DND-41 (cell line): ENCODE results near the gene SCD5.

ENCODE experiments used
- ATAC-seq: fragments of 200-7000 bp; cut with Tn5 transposase; 3 replicates; pipeline ENCODE4 v1.9.1; 2021; ENCODE audit warnings: low read depth; ENCODE audit not compliant: insufficient read depth
- DNase-seq: peaks from one replicate; pipeline ENCODE4 v3.0.0-alpha.2; 2020
- H2AFZ ChIP-seq: 2 replicates; pipeline ENCODE4 v1.6.0; 2012; ENCODE audit warnings: low read depth, low read length
- H3K27ac ChIP-seq: 2 replicates; pipeline ENCODE4 v1.5.1; 2012; ENCODE audit warnings: low read length, inconsistent platforms
- H3K27me3 ChIP-seq: fragments of 200-600 bp; sonication (generic); 2 replicates; pipeline ENCODE4 v1.6.0; 2012; ENCODE audit warnings: low read length, mild to moderate bottlenecking, inconsistent platforms; ENCODE audit not compliant: insufficient read depth, poor library complexity
- H3K36me3 ChIP-seq: 2 replicates; pipeline ENCODE4 v1.5.1; 2012; ENCODE audit warnings: low read length, inconsistent platforms; ENCODE audit not compliant: insufficient read depth
- H3K4me1 ChIP-seq: 2 replicates; pipeline ENCODE4 v1.5.1; 2012; ENCODE audit warnings: mild to moderate bottlenecking, low read length; ENCODE audit not compliant: insufficient read depth
- H3K4me2 ChIP-seq: 2 replicates; pipeline ENCODE4 v1.6.0; 2012; ENCODE audit warnings: mild to moderate bottlenecking, moderate library complexity, low read length, inconsistent platforms; ENCODE audit not compliant: insufficient read depth
- H3K4me3 ChIP-seq, 2 experiments: fragments of 200-600 bp in 1 of 2; shearing (Covaris generic) in 1 of 2; 2 replicates each; pipeline ENCODE4 v1.5.1; 2012 to 2016; ENCODE audit warnings: inconsistent platforms in 2 of 2, low read length in 2 of 2, mild to moderate bottlenecking in 2 of 2, low read depth in 1 of 2, moderate library complexity in 1 of 2
- H3K79me2 ChIP-seq: 2 replicates; pipeline ENCODE4 v1.6.0; 2012; ENCODE audit warnings: low read length, inconsistent platforms; ENCODE audit not compliant: insufficient read depth
- H3K9ac ChIP-seq: 2 replicates; pipeline ENCODE4 v1.6.0; 2012; ENCODE audit warnings: low read depth, mild to moderate bottlenecking, inconsistent platforms, low read length, moderate library complexity
- H3K9me3 ChIP-seq: 2 replicates; pipeline ENCODE4 v1.5.1; 2012; ENCODE audit warnings: low read length, moderate library complexity, mild to moderate bottlenecking, inconsistent platforms; ENCODE audit not compliant: insufficient read depth, severe bottlenecking
- H4K20me1 ChIP-seq: 2 replicates; pipeline ENCODE4 v1.6.0; 2012; ENCODE audit warnings: low read length; ENCODE audit not compliant: insufficient read depth
- EZH2 ChIP-seq: IDR thresholded peaks from 3 replicates; pipeline ENCODE4 v1.6.1; 2012; ENCODE audit warnings: borderline replicate concordance, low read depth, mild to moderate bottlenecking, moderate library complexity, low read length, inconsistent platforms; ENCODE audit not compliant: severe bottlenecking
- TF ChIP-seq, protein P1 (sequence below): IDR thresholded peaks from 2 replicates; pipeline ENCODE4 v1.5.1; 2012; ENCODE audit warnings: borderline replicate concordance, low read length, moderate library complexity, mild to moderate bottlenecking; ENCODE audit not compliant: poor library complexity, severe bottlenecking; ENCODE audit errors: extremely low read depth

The SCD5 gene

DNA sequence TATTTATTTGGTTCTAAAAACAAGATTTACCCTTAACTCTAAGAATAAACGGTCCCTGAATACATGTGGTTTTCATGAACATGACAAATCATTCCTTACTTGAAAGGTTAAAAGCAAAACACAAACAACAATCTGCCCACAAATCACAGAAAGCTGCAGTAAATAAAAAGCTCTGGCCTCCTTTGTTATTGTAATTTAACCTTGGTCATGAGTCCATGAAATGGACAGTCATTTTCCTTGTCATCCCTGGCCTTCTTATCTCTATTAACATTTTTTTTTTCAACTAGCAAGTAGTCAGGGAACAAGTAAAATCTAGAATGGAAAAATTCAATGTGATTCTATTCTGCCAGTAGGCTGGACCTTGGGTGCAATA is 92.7 kb downstream of the SCD5 start:
- no peak for DNase-seq
- Histone ChIP-seq H3K4me3 (no peak overlapping the region), H3K4me2 (no peak overlapping the region), H3K4me1 (no peaks in the 10 kb centered on the region), H3K9me3 (no peaks in the 10 kb centered on the region), H4K20me1 (peaks cover 4% of the 10 kb centered on the region; the same call in 1 of the 2 replicates), H3K27ac (no peak overlapping the region), H3K9ac (no peak overlapping the region), H3K36me3 (peaks cover 34% of the 10 kb centered on the region), H3K27me3 (no peaks in the 10 kb centered on the region), H2AFZ (no peak overlapping the region), H3K79me2 (peaks cover 7% of the 10 kb centered on the region; the same call in 1 of the 2 replicates)
- ATAC-seq, result no peak
- TF ChIP-seq, protein P1, sequence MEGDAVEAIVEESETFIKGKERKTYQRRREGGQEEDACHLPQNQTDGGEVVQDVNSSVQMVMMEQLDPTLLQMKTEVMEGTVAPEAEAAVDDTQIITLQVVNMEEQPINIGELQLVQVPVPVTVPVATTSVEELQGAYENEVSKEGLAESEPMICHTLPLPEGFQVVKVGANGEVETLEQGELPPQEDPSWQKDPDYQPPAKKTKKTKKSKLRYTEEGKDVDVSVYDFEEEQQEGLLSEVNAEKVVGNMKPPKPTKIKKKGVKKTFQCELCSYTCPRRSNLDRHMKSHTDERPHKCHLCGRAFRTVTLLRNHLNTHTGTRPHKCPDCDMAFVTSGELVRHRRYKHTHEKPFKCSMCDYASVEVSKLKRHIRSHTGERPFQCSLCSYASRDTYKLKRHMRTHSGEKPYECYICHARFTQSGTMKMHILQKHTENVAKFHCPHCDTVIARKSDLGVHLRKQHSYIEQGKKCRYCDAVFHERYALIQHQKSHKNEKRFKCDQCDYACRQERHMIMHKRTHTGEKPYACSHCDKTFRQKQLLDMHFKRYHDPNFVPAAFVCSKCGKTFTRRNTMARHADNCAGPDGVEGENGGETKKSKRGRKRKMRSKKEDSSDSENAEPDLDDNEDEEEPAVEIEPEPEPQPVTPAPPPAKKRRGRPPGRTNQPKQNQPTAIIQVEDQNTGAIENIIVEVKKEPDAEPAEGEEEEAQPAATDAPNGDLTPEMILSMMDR, result no peak
- TF ChIP-seq EZH2, result no peak

DNA sequence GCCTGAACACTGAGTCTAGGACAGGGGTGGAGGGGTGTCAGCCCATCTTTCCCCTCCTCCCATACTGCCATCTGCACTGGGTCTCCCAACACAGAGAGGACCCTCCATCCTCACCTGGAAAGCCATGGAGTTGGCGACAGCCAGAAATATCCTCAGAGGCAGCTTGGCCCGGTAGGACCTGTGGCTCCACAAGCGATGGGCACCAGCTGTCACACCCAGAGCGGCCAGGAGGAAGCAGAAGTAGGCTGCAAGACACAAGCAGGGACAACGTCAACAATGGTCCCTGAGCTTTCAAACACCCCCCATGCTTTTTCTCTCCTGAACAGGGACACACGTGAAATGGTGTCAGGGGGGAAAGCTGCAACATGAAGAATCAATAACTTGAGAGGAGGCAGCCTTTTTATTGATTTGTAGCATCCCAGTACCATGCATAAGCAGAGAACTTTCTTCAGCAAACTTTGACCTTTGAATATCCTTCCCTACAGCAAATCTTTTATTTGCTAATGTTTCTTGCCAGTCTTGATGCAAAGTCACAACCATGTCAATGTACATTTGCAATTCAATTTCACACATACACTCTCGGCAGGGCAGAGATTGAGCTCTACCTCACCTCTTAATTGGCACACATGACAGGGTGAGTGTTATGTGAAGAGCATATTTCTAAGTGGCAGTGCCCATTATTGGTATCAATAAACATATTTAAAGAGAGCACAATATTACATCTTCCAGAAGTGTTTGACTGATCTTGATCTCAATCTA is 93.2 kb downstream of the SCD5 start:
- Histone ChIP-seq H2AFZ (no peak overlapping the region), H3K79me2 (peaks cover 7% of the 10 kb centered on the region; the same call in 1 of the 2 replicates), H3K9ac (no peak overlapping the region), H3K36me3 (peaks cover 35% of the 10 kb centered on the region), H3K4me3 (no peak overlapping the region), H3K27me3 (no peaks in the 10 kb centered on the region), H4K20me1 (peaks cover 4% of the 10 kb centered on the region; the same call in 1 of the 2 replicates), H3K9me3 (no peaks in the 10 kb centered on the region), H3K4me2 (no peak overlapping the region), H3K4me1 (no peaks in the 10 kb centered on the region), H3K27ac (no peak overlapping the region)
- DNase-seq, result no peak
- TF ChIP-seq, protein P1, result no peak
- TF ChIP-seq EZH2, result no peak
- no peak for ATAC-seq

DNA sequence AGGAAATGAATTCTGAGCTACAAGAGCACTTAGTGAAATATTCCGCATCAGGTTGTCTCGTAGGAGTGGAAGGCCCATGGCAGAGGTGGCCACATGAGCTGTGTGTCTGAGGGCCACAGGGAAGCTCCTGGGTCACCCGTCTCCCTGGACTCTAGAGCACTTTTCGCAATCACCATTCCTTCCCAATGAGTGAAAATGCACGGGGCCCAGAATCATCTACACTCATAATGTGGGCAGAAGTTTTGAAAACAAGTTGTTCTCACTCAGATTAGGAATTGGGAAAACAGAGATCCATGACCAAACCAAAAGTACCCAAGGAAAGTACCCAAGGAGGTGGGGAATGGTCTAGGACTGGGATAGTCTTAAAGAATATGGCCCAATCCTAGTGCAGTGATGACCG is 94.4 kb downstream of the SCD5 start:
- no peak overlapping the region for H3K9ac ChIP-seq
- ATAC-seq (no peak), DNase-seq (no peak)
- peaks cover 37% of the 10 kb centered on the region for H3K36me3 ChIP-seq
- H4K20me1 ChIP-seq, result peaks cover 4% of the 10 kb centered on the region; the same call in 1 of the 2 replicates
- no peaks in the 10 kb centered on the region for H3K4me1 ChIP-seq
- H3K27ac ChIP-seq, result no peak overlapping the region
- no peak overlapping the region for H3K4me2 ChIP-seq
- no peak for TF ChIP-seq EZH2
- TF ChIP-seq, protein P1, result no peak
- peaks cover 4% of the 10 kb centered on the region; the same call in 1 of the 2 replicates for H3K79me2 ChIP-seq
- H2AFZ ChIP-seq, result no peak overlapping the region
- H3K9me3 ChIP-seq, result no peaks in the 10 kb centered on the region
- no peak overlapping the region for H3K4me3 ChIP-seq
- H3K27me3 ChIP-seq, result no peaks in the 10 kb centered on the region
